IMR-90 (cell line): ENCODE measurements around the gene XRCC5. TPM values are rescaled to one million over a fixed set of nuclear protein-coding genes. Genes with fewer than 3 reads are reported as not detected.

Experiments
- ATAC-seq: fragments of 200-7000 bp; cut with Tn5 transposase; 2 replicates; pipeline ENCODE4 v1.9.1; 2020; ENCODE audit warnings: low read depth, mild to moderate bottlenecking, moderate library complexity
- BruUV-seq: library from RNA; stranded (reverse); fragments of 400-500 nt; replicated peaks from 2 replicates; lab custom pipeline; 2021; lab: Mats Ljungman, UMichigan
- CTCF ChIA-PET: fragments of 300-600 bp; formaldehyde crosslinking; extraction: SDS; loops from one replicate; lab custom pipeline; 2021; ENCODE audit warnings: antibody characterized with exemption; lab: Yijun Ruan, JAX
- POLR2A ChIA-PET: fragments of 300-600 bp; sonication (Branson Sonifier 250); formaldehyde crosslinking; loops from one replicate; lab custom pipeline; 2022; ENCODE audit warnings: antibody characterized with exemption; ENCODE audit not compliant: unreplicated experiment; lab: Charles Lee
- DNase-seq: peaks from one replicate; pipeline ENCODE4 v3.0.0; 2013
- H2AFZ ChIP-seq: replicated peaks from 2 replicates; pipeline ENCODE3; 2013; ENCODE audit warnings: low read length, mild to moderate bottlenecking; ENCODE audit not compliant: poor library complexity
- H2AK5ac ChIP-seq: 2 replicates; pipeline ENCODE4 v1.6.1; 2013; ENCODE audit warnings: low read depth, low read length, inconsistent platforms
- H2AK9ac ChIP-seq: replicated peaks from 2 replicates; pipeline ENCODE3; 2013; ENCODE audit warnings: mild to moderate bottlenecking, low read depth, low read length, moderate library complexity; ENCODE audit not compliant: poor library complexity
- H2BK120ac ChIP-seq: 2 replicates; pipeline ENCODE4 v1.6.1; 2013; ENCODE audit warnings: low read depth, low read length, inconsistent platforms
- H2BK15ac ChIP-seq: 3 replicates; pipeline ENCODE4 v1.6.1; 2013; ENCODE audit warnings: low read depth, low read length, inconsistent platforms
- H2BK20ac ChIP-seq: 2 replicates; pipeline ENCODE4 v1.6.1; 2013; ENCODE audit warnings: low read depth, mild to moderate bottlenecking, inconsistent platforms, low read length, moderate library complexity
- H2BK5ac ChIP-seq: 2 replicates; pipeline ENCODE4 v1.6.1; 2013; ENCODE audit warnings: mild to moderate bottlenecking, low read depth, low read length, inconsistent platforms; ENCODE audit not compliant: poor library complexity, severe bottlenecking
- H3K14ac ChIP-seq: replicated peaks from 2 replicates; pipeline ENCODE4 v1.6.1; 2013; ENCODE audit warnings: low read depth, low read length, inconsistent platforms
- H3K18ac ChIP-seq: 2 replicates; pipeline ENCODE4 v1.6.1; 2013; ENCODE audit warnings: low read depth, low read length, control low read depth
- H3K23ac ChIP-seq: 2 replicates; pipeline ENCODE4 v1.6.1; 2013; ENCODE audit warnings: low read depth, low read length, inconsistent platforms
- H3K27ac ChIP-seq: 2 replicates; pipeline ENCODE4 v1.5.1; 2013; ENCODE audit warnings: mild to moderate bottlenecking, control low read depth, low read length; ENCODE audit not compliant: insufficient read depth
- H3K27me3 ChIP-seq: 2 replicates; pipeline ENCODE4 v1.6.1; 2013; ENCODE audit warnings: low read length; ENCODE audit not compliant: control insufficient read depth, insufficient read depth
- H3K36me3 ChIP-seq: 2 replicates; pipeline ENCODE4 v1.6.1; 2013; ENCODE audit warnings: low read length, mixed read lengths; ENCODE audit not compliant: control insufficient read depth, insufficient read depth
- H3K4ac ChIP-seq: 2 replicates; pipeline ENCODE4 v1.6.1; 2013; ENCODE audit warnings: low read depth, low read length, inconsistent platforms
- H3K4me1 ChIP-seq: 2 replicates; pipeline ENCODE4 v1.6.1; 2013; ENCODE audit warnings: low read length, mixed read lengths; ENCODE audit not compliant: control insufficient read depth, insufficient read depth
- H3K4me2 ChIP-seq: 2 replicates; pipeline ENCODE4 v1.6.1; 2013; ENCODE audit warnings: low read depth, mild to moderate bottlenecking, control low read depth, low read length, moderate library complexity
- H3K4me3 ChIP-seq: 2 replicates; pipeline ENCODE4 v1.5.1; 2013; ENCODE audit warnings: low read depth, mild to moderate bottlenecking, control low read depth, low read length, moderate library complexity; ENCODE audit not compliant: insufficient read depth
- H3K56ac ChIP-seq: 2 replicates; pipeline ENCODE4 v1.6.1; 2013; ENCODE audit warnings: low read length, inconsistent platforms; ENCODE audit not compliant: insufficient read depth; ENCODE audit errors: extremely low read depth
- H3K79me1 ChIP-seq, 2 experiments: 2 replicates each; pipeline ENCODE4 v1.6.1; 2013; ENCODE audit warnings: low read length in 2 of 2, inconsistent platforms in 1 of 2, low read depth in 1 of 2
- H3K9ac ChIP-seq: 2 replicates; pipeline ENCODE4 v1.6.1; 2013; ENCODE audit warnings: low read depth, low read length, control low read depth
- H3K9me1 ChIP-seq: 2 replicates; pipeline ENCODE4 v1.6.1; 2013; ENCODE audit warnings: low read length, inconsistent platforms; ENCODE audit not compliant: insufficient read depth
- H3K9me3 ChIP-seq: 2 replicates; pipeline ENCODE4 v1.6.1; 2013; ENCODE audit warnings: low read length; ENCODE audit not compliant: control insufficient read depth, insufficient read depth
- H4K20me1 ChIP-seq: 2 replicates; pipeline ENCODE4 v1.6.1; 2013; ENCODE audit warnings: low read length, inconsistent platforms; ENCODE audit not compliant: insufficient read depth
- H4K5ac ChIP-seq: 2 replicates; pipeline ENCODE4 v1.6.1; 2013; ENCODE audit warnings: mild to moderate bottlenecking, low read depth, low read length, control low read depth
- H4K8ac ChIP-seq, 2 experiments: 2 replicates each; pipeline ENCODE4 v1.6.1; 2013; ENCODE audit warnings: low read depth in 2 of 2, low read length in 2 of 2, control low read depth in 1 of 2, inconsistent platforms in 1 of 2
- H4K91ac ChIP-seq: 2 replicates; pipeline ENCODE4 v1.6.1; 2013; ENCODE audit warnings: low read depth, low read length, inconsistent platforms; ENCODE audit not compliant: insufficient read depth
- BHLHE40 ChIP-seq: fragments of 150-350 bp; IDR thresholded peaks from 2 replicates; pipeline ENCODE4 v1.6.1; 2016; ENCODE audit warnings: mild to moderate bottlenecking, low read depth, low read length
- CEBPB ChIP-seq: IDR thresholded peaks from 2 replicates; pipeline ENCODE4 v1.6.1; 2012; ENCODE audit warnings: low read depth, low read length, improper control_type of control experiment
- CHD1 ChIP-seq: IDR thresholded peaks from 2 replicates; pipeline ENCODE4 v1.6.1; 2012; ENCODE audit warnings: low read depth, low read length, improper control_type of control experiment
- FOS ChIP-seq: fragments of 150-350 bp; IDR thresholded peaks from 2 replicates; pipeline ENCODE4 v1.6.1; 2016; ENCODE audit warnings: low read depth, low read length
- MAFK ChIP-seq: IDR thresholded peaks from 2 replicates; pipeline ENCODE4 v1.6.1; 2012; ENCODE audit warnings: low read depth, low read length, improper control_type of control experiment
- MAZ ChIP-seq: IDR thresholded peaks from 2 replicates; pipeline ENCODE4 v1.6.1; 2012; ENCODE audit warnings: low read depth, mild to moderate bottlenecking, low read length, improper control_type of control experiment, moderate library complexity, borderline replicate concordance
- MXI1 ChIP-seq: IDR thresholded peaks from 2 replicates; pipeline ENCODE4 v1.6.1; 2012; ENCODE audit warnings: low read depth, mild to moderate bottlenecking, low read length, moderate library complexity, borderline replicate concordance
- NFE2L2 ChIP-seq: fragments of 150-350 bp; IDR thresholded peaks from 2 replicates; pipeline ENCODE4 v1.6.1; 2016; ENCODE audit warnings: low read depth, mild to moderate bottlenecking, low read length
- POLR2A ChIP-seq: IDR thresholded peaks from 2 replicates; pipeline ENCODE4 v1.6.1; 2012; ENCODE audit warnings: mild to moderate bottlenecking, low read depth, low read length
- RAD21 ChIP-seq: IDR thresholded peaks from 2 replicates; pipeline ENCODE4 v1.6.1; 2012; ENCODE audit warnings: low read length, improper control_type of control experiment
- RCOR1 ChIP-seq: IDR thresholded peaks from 2 replicates; pipeline ENCODE4 v1.6.1; 2012; ENCODE audit warnings: mild to moderate bottlenecking, low read length, improper control_type of control experiment; ENCODE audit not compliant: insufficient replicate concordance
- RFX5 ChIP-seq: IDR thresholded peaks from 2 replicates; pipeline ENCODE4 v1.8.0; 2012; ENCODE audit warnings: low read depth, mild to moderate bottlenecking, low read length, moderate library complexity
- SMC3 ChIP-seq: fragments of 150-350 bp; IDR thresholded peaks from 2 replicates; pipeline ENCODE4 v1.6.1; 2016; ENCODE audit warnings: low read depth, mild to moderate bottlenecking, antibody characterized with exemption, low read length, moderate library complexity
- WGBS, 2 experiments: methylation state at CpG; one replicate each; pipeline versions ENCODE4 v1.1.5 to v1.1.7; 2013; ENCODE audit warnings: missing lambda C conversion rate in 2 of 2; ENCODE audit not compliant: insufficient read length in 1 of 2; ENCODE audit errors: extremely low coverage in 2 of 2; 5-methylcytosine and 5-hydroxymethylcytosine counted together
- dilution Hi-C: fragments of 300-500 bp; cut with HindIII; formaldehyde crosslinking; loops from one replicate; pipeline ENCODE4 v1.14.3; 2018; ENCODE audit warnings: low sequenced_read_pairs; ENCODE audit not compliant: unreplicated experiment
- in situ Hi-C: fragments of 300-500 bp; cut with MboI; formaldehyde crosslinking; loops from 3 replicates; pipeline ENCODE4 v1.14.3; 2019; ENCODE audit warnings: low sequenced_read_pairs, inconsistent platforms, mixed read lengths
- intact Hi-C: fragments of 100-400 bp; cut with micrococcal nuclease; formaldehyde crosslinking; loops from 2 replicates; pipeline ENCODE4 v1.10.0; 2022
- polyA plus RNA-seq, 3 experiments: library from polyadenylated mRNA; depleted of rRNA; stranded (reverse); fragments of >200 nt; gene quantifications; 2 replicates each; pipeline ENCODE4 v1.2.3, GENCODE V29; 2012; ENCODE audit warnings: low replicate concordance in 1 of 3
- total RNA-seq: library from RNA; depleted of rRNA; stranded (reverse); fragments of >200 nt; gene quantifications from 2 replicates; pipeline ENCODE4 v1.2.3, GENCODE V29; 2012
- TF ChIP-seq, protein P1 (sequence below): fragments of 150-350 bp; IDR thresholded peaks from 2 replicates; pipeline ENCODE4 v1.6.1; 2016; ENCODE audit warnings: low read depth, mild to moderate bottlenecking, low read length, moderate library complexity, borderline replicate concordance
- TF ChIP-seq, protein P2 (sequence below): fragments of 150-350 bp; IDR thresholded peaks from 2 replicates; pipeline ENCODE4 v1.6.1; 2017; ENCODE audit warnings: mild to moderate bottlenecking, antibody characterized with exemption, low read length, low read depth
- TF ChIP-seq, protein P3 (sequence below): conservative IDR thresholded peaks from 2 replicates; pipeline ENCODE4 v1.5.1; 2012; ENCODE audit warnings: mild to moderate bottlenecking, low read depth, low read length, improper control_type of control experiment

Gene XRCC5
- total and polyA plus RNA-seq, 2 of the 4 experiments (the other 2 are of a cell fraction) = 144 to 509 TPM

DNA sequence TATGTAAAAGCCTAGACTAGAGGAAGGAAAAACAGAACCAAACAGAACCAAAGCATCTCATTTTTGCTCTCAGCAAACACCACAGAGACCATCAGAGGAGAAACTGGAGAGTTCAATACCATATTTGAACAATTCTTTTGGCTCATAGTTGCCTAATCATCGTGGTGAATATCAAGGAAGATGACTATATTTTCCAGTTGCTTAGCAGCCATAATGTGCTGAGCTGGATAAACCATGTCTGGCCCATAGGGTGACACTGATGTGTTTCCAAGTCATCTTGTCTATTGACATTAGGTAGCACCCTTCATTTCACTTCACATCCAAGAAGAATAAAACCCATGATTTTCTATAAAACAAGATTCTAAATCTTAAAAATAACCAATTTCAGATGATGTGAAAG is 5.9 kb upstream of the XRCC5 start:
- Histone ChIP-seq H3K9ac (no peak overlapping the region), H3K9me3 (no peaks in the 10 kb centered on the region), H2AK9ac (no peak overlapping the region), H2BK20ac (no peak overlapping the region), H3K14ac (no peak overlapping the region), H3K27me3 (0 out of 2 replicates have a peak, but pooled peaks cover under 1% of the 10 kb centered on the region), H4K20me1 (no peaks in the 10 kb centered on the region), H3K79me1 (0 out of 4 replicates have a peak, but pooled peaks cover 0 to under 1% of the 10 kb centered on the region in 2 experiments), H3K4me3 (no peak overlapping the region), H2BK120ac (no peak overlapping the region), H3K4me1 (no peaks in the 10 kb centered on the region), H3K36me3 (no peaks in the 10 kb centered on the region), H2AFZ (no peak overlapping the region), H3K4ac (no peak overlapping the region), H2AK5ac (no peak overlapping the region), H3K23ac (no peak overlapping the region), H2BK5ac (no peak overlapping the region), H4K8ac (no peak overlapping the region), H2BK15ac (no peak overlapping the region), H3K4me2 (no peak overlapping the region), H3K18ac (no peak overlapping the region), H4K91ac (no peak overlapping the region), H3K27ac (no peak overlapping the region), H4K5ac (no peak overlapping the region), H3K56ac (no peak overlapping the region), H3K9me1 (peaks cover 12% of the 10 kb centered on the region)
- WGBS, 2 experiments = no CpG with 5 or more reads among the region's 1 CpG
- POLR2A ChIA-PET = no interaction called here
- TF ChIP-seq, protein P1, sequence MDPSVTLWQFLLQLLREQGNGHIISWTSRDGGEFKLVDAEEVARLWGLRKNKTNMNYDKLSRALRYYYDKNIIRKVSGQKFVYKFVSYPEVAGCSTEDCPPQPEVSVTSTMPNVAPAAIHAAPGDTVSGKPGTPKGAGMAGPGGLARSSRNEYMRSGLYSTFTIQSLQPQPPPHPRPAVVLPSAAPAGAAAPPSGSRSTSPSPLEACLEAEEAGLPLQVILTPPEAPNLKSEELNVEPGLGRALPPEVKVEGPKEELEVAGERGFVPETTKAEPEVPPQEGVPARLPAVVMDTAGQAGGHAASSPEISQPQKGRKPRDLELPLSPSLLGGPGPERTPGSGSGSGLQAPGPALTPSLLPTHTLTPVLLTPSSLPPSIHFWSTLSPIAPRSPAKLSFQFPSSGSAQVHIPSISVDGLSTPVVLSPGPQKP = no peak
- TF ChIP-seq POLR2A (no peak), BHLHE40 (no peak), FOS (no peak), MAZ (no peak), MAFK (no peak), MXI1 (no peak), RFX5 (no peak), RCOR1 (no peak), CEBPB (no peak), RAD21 (no peak), CHD1 (no peak), SMC3 (no peak), NFE2L2 (no peak)
- TF ChIP-seq, protein P2, sequence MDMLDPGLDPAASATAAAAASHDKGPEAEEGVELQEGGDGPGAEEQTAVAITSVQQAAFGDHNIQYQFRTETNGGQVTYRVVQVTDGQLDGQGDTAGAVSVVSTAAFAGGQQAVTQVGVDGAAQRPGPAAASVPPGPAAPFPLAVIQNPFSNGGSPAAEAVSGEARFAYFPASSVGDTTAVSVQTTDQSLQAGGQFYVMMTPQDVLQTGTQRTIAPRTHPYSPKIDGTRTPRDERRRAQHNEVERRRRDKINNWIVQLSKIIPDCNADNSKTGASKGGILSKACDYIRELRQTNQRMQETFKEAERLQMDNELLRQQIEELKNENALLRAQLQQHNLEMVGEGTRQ = no peak
- TF ChIP-seq, protein P3, sequence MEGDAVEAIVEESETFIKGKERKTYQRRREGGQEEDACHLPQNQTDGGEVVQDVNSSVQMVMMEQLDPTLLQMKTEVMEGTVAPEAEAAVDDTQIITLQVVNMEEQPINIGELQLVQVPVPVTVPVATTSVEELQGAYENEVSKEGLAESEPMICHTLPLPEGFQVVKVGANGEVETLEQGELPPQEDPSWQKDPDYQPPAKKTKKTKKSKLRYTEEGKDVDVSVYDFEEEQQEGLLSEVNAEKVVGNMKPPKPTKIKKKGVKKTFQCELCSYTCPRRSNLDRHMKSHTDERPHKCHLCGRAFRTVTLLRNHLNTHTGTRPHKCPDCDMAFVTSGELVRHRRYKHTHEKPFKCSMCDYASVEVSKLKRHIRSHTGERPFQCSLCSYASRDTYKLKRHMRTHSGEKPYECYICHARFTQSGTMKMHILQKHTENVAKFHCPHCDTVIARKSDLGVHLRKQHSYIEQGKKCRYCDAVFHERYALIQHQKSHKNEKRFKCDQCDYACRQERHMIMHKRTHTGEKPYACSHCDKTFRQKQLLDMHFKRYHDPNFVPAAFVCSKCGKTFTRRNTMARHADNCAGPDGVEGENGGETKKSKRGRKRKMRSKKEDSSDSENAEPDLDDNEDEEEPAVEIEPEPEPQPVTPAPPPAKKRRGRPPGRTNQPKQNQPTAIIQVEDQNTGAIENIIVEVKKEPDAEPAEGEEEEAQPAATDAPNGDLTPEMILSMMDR = no peak
- DNase-seq (no peak), ATAC-seq (no peak)
- CTCF ChIA-PET = interaction anchor here (1.0 kb wide), 1 partner anchor 21 kb away, joined by 3 read pairs; no protein-coding TSS in a partner anchor
- BruUV-seq = no TSS peak
- dilution Hi-C loops = no loop called here
- intact Hi-C loops = no loop called here
- in situ Hi-C loops = no loop called here
